ENCODE data around the gene STX18. TPM values are rescaled to one million over a fixed set of nuclear protein-coding genes. Genes with fewer than 3 reads are reported as not detected.

Gene STX18
- total RNA-seq, 4 donors from 2014 or later: 16.1 to 41.9 (median 20.5) TPM

DNA sequence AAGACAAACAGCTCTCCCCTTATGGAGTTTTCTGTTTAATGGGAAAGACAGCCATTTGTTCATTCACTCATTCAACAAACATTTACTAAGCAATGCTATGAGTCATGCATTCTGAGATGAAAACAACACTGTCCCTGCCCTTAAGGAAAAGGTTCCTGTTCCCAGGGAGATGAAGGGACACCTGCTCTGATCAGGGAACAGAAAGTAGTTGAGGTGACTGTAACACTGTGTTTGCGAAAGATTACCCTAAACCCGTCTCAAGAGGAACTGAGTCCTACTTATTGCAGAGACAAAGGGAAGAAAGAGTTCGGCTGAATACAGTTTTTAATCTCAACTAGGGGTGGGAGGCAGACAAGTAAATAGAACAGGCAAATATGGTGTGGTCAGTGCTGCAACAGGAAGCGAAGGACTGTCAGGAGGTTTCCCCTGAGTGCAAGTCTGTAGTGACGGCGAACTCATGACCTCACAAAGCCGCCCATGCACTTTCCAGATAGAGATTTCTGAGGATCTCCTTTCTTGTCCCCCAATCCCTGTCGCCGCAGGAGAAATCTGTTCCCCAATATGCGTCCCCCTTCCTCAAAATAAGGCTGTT is 712 bp downstream of the STX18 start:
- TF ChIP-seq EP300 (IDR thresholded peaks at IDR 0.05): no peak
- no peak for TF ChIP-seq POLR2AphosphoS5 (IDR thresholded peaks at IDR 0.05)
- TF ChIP-seq, protein P1, sequence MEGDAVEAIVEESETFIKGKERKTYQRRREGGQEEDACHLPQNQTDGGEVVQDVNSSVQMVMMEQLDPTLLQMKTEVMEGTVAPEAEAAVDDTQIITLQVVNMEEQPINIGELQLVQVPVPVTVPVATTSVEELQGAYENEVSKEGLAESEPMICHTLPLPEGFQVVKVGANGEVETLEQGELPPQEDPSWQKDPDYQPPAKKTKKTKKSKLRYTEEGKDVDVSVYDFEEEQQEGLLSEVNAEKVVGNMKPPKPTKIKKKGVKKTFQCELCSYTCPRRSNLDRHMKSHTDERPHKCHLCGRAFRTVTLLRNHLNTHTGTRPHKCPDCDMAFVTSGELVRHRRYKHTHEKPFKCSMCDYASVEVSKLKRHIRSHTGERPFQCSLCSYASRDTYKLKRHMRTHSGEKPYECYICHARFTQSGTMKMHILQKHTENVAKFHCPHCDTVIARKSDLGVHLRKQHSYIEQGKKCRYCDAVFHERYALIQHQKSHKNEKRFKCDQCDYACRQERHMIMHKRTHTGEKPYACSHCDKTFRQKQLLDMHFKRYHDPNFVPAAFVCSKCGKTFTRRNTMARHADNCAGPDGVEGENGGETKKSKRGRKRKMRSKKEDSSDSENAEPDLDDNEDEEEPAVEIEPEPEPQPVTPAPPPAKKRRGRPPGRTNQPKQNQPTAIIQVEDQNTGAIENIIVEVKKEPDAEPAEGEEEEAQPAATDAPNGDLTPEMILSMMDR (IDR thresholded peaks at IDR 0.05): no peak
- no peak for TF ChIP-seq POLR2A (IDR thresholded peaks at IDR 0.05)
- DNase-seq (ENCODE audit: low spot score in 2 of 2): no peak

GRCh38 chr4:4539481-4539880 is 2.4 kb downstream of the STX18 start:
- WGBS: 60% methylated on average over 2 of the region's 2 CpGs
- no peak for DNase-seq (ENCODE audit: low spot score in 2 of 2)
- no peak overlapping the region for H3K27ac ChIP-seq
- no peaks in the 10 kb centered on the region for H3K27me3 ChIP-seq
- H3K9me3 ChIP-seq: no peaks in the 10 kb centered on the region
- TF ChIP-seq EP300 (IDR thresholded peaks at IDR 0.05) (no peak), POLR2A (IDR thresholded peaks at IDR 0.05) (no peak)
- TF ChIP-seq, protein P1 (IDR thresholded peaks at IDR 0.05): no peak
- H3K4me3 ChIP-seq: no peak overlapping the region
- no peaks in the 10 kb centered on the region for H3K36me3 ChIP-seq
- H3K4me1 ChIP-seq: peaks cover 38% of the 10 kb centered on the region

More for the DNA sequence above, 712 bp downstream of the STX18 start:
- Histone ChIP-seq H3K27ac (peak overlapping the region; percentile 92), H3K27me3 (no peaks in the 10 kb centered on the region), H3K9me3 (no peaks in the 10 kb centered on the region), H3K4me3 (peak overlapping the region; percentile 97), H3K4me1 (peaks cover 38% of the 10 kb centered on the region), H3K36me3 (no peaks in the 10 kb centered on the region)
- WGBS: 3% methylated on average over 10 of the region's 10 CpGs

- H3K9me3 ChIP-seq: no peaks in the 10 kb centered on the region
- no peak for DNase-seq (ENCODE audit: low spot score in 2 of 2)
- H3K4me1 ChIP-seq: peaks cover 20% of the 10 kb centered on the region
- TF ChIP-seq POLR2A (IDR thresholded peaks at IDR 0.05): no peak
- no peak for TF ChIP-seq EP300 (IDR thresholded peaks at IDR 0.05)
- no peak for TF ChIP-seq POLR2AphosphoS5 (IDR thresholded peaks at IDR 0.05)
- TF ChIP-seq, protein P1 (IDR thresholded peaks at IDR 0.05): no peak
- H3K36me3 ChIP-seq: no peaks in the 10 kb centered on the region
- no peak overlapping the region for H3K27ac ChIP-seq
- no peak overlapping the region for H3K4me3 ChIP-seq
- H3K27me3 ChIP-seq: no peaks in the 10 kb centered on the region
Measured at GRCh38 chr4:4535590-4535989, 6.3 kb downstream of the STX18 start.

- peaks cover 10% of the 10 kb centered on the region for H3K4me1 ChIP-seq
- no peaks in the 10 kb centered on the region for H3K27me3 ChIP-seq
Measured at GRCh38 chr4:4534515-4535145, 7.2 kb downstream of the STX18 start.

More at GRCh38 chr4:4534515-4535145, 7.2 kb downstream of the STX18 start:
- H3K4me3 ChIP-seq: no peak overlapping the region
- H3K9me3 ChIP-seq: no peaks in the 10 kb centered on the region
- no peaks in the 10 kb centered on the region for H3K36me3 ChIP-seq
- TF ChIP-seq EP300 (IDR thresholded peaks at IDR 0.05): no peak
- TF ChIP-seq POLR2AphosphoS5 (IDR thresholded peaks at IDR 0.05): no peak
- TF ChIP-seq, protein P1 (IDR thresholded peaks at IDR 0.05): no peak
- TF ChIP-seq POLR2A (IDR thresholded peaks at IDR 0.05): no peak
- DNase-seq (ENCODE audit: low spot score in 2 of 2): no peak
- 97% methylated on average over 9 of the region's 9 CpGs for WGBS
- H3K27ac ChIP-seq: no peak overlapping the region

Data from suprapubic skin (tissue), 4 donors.